GM10266 (cell line): Measurements from ENCODE around the gene RASSF5.

Experiments
- DNase-seq: peaks from one replicate; pipeline ENCODE4 v3.0.0; 2012; ENCODE audit errors: extremely low spot score
- CTCF ChIP-seq: IDR thresholded peaks from 2 replicates; pipeline ENCODE4 v1.5.1; 2012; ENCODE audit warnings: mild to moderate bottlenecking, low read depth; ENCODE audit not compliant: control insufficient read depth, insufficient read depth; ENCODE audit errors: missing control alignments

Gene RASSF5

GRCh38 chr1:206476058-206476457, 31.3 kb upstream of the RASSF5 start:
- no peak for TF ChIP-seq CTCF
- no peak for DNase-seq

- DNase-seq, result no peak
- TF ChIP-seq CTCF, result no peak
Measured at GRCh38 chr1:206476591-206476990, 30.7 kb upstream of the RASSF5 start.

GRCh38 chr1:206477110-206477509, 30.2 kb upstream of the RASSF5 start:
- no peak for DNase-seq
- TF ChIP-seq CTCF, result no peak

- DNase-seq, result no peak
- TF ChIP-seq CTCF, result no peak
Measured at GRCh38 chr1:206477581-206478380, 29.6 kb upstream of the RASSF5 start.

GRCh38 chr1:206478746-206479145, 28.6 kb upstream of the RASSF5 start:
- no peak for TF ChIP-seq CTCF
- no peak for DNase-seq

GRCh38 chr1:206479183-206480125, 27.9 kb upstream of the RASSF5 start:
- peak; percentile 80 for DNase-seq

More at GRCh38 chr1:206479183-206480125, 27.9 kb upstream of the RASSF5 start:
- peak; percentile 81 for TF ChIP-seq CTCF
